ENCODE data around the gene ANKS4B.
"Not testable (repeated sequence)": the region's sequence is repeated elsewhere in the genome, so short reads cannot be mapped to it uniquely, and the experiment has no call there.

Gene ANKS4B

GRCh38 chr16:21263640-21264570 is 30.4 kb downstream of the ANKS4B start:
- no peak for DNase-seq

GRCh38 chr16:21264571-21265036 is 31.1 kb downstream of the ANKS4B start:
- DNase-seq: no peak

- DNase-seq: no peak
Observed at GRCh38 chr16:21265104-21265837, 31.8 kb downstream of the ANKS4B start.

- DNase-seq: no peak
Observed at GRCh38 chr16:21267298-21267697, 33.8 kb downstream of the ANKS4B start.

GRCh38 chr16:21268236-21268635 is 34.7 kb downstream of the ANKS4B start:
- no peak for DNase-seq

- no peak for DNase-seq
Observed at GRCh38 chr16:21272253-21272652, 38.8 kb downstream of the ANKS4B start.

GRCh38 chr16:21272763-21273162 is 39.3 kb downstream of the ANKS4B start:
- DNase-seq: not testable (repeated sequence)

GRCh38 chr16:21274172-21274726 is 40.8 kb downstream of the ANKS4B start:
- DNase-seq: no peak

GRCh38 chr16:21275529-21275928 is 42.0 kb downstream of the ANKS4B start:
- DNase-seq: no peak

- no peak for DNase-seq
Observed at GRCh38 chr16:21276090-21276489, 42.6 kb downstream of the ANKS4B start.

GRCh38 chr16:21277045-21277926 is 43.8 kb downstream of the ANKS4B start:
- DNase-seq: no peak

- DNase-seq: peak; percentile 20
Observed at GRCh38 chr16:21277927-21278706, 44.6 kb downstream of the ANKS4B start, which contains the start of gene CRYM. Gene CRYM (minus strand): TSS chr16:21278290. CDS start chr16:21278251, 39 bp downstream.

- no peak for DNase-seq
Observed at GRCh38 chr16:21279501-21279900, 46.0 kb downstream of the ANKS4B start.

GRCh38 chr16:21281698-21282389 is 48.3 kb downstream of the ANKS4B start:
- DNase-seq: no peak

GRCh38 chr16:21283521-21284289 is 50.2 kb downstream of the ANKS4B start:
- DNase-seq: no peak

- no peak for DNase-seq
Observed at GRCh38 chr16:21284414-21284813, 50.9 kb downstream of the ANKS4B start.

- DNase-seq: no peak
Observed at GRCh38 chr16:21285314-21285713, 51.8 kb downstream of the ANKS4B start.

- not testable (repeated sequence) for DNase-seq
Observed at GRCh38 chr16:21289789-21290188, 56.3 kb downstream of the ANKS4B start.

- no peak for DNase-seq
Observed at GRCh38 chr16:21300309-21301167, 67.0 kb downstream of the ANKS4B start.

Measured in T-helper 9 cell (primary cell).